HG02973 (cell line): ENCODE data around the gene SLC5A6.
A peak's percentile ranks its signal among the peaks of the same experiment; 100 is the strongest.

Experiments
- ATAC-seq: cut with Tn5 transposase; IDR thresholded peaks from one replicate; pipeline ENCODE4 v1.9.1; 2021; ENCODE audit warnings: moderate library complexity; ENCODE audit not compliant: unreplicated experiment

SLC5A6 gene

DNA sequence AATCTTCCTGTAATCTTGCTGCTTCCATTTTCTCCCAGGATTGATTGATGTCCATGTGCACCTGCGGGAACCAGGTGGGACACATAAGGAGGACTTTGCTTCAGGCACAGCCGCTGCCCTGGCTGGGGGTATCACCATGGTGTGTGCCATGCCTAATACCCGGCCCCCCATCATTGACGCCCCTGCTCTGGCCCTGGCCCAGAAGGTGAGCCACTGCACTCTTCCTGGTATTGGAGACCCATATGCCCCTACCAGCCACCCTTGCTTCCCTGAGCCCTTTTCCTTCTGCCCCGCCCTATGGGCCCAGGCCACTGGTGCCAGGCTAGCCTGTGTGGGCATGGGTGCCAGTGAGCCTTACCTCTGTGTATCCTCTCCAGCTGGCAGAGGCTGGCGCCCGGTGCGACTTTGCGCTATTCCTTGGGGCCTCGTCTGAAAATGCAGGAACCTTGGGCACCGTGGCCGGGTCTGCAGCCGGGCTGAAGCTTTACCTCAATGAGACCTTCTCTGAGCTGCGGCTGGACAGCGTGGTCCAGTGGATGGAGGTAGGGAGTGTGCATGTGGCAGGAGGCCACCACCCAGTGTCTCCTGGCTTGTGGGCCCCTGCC, 25.4 kb upstream of the SLC5A6 start:
- ATAC-seq: no peak

DNA sequence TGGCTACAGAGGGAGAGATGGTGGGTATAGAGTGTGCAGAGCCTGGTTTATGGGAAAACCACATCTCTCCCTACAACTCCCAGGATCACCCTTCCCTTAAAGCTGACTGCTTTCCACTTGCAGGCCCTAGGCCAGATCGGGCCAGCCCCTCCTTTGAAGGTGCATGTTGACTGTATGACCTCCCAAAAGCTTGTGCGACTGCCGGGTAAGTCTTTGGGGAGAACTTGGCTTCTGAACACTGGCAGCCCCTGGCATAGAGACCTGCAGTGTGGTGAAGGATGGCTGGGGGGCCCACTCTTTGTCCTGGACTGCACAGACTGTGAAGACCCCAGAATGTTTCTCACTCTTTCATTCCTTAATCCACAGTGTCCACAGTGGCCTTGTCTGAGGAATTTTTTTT, 24.6 kb upstream of the SLC5A6 start:
- ATAC-seq: no peak

DNA sequence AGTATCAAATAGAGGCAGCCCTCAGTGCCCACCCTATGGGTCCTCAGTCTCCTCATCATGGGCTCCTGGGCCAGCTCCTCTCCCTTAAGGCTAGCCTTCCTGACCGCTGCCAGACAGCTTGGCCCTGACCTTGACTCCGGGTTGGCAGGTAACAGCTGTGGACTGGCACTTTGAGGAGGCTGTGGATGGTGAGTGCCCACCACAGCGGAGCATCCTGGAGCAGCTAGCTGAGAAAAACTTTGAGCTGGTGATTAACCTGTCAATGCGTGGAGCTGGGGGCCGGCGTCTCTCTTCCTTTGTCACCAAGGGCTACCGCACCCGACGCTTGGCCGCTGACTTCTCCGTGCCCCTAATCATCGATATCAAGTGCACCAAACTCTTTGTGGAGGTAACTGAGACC, 24.1 kb upstream of the SLC5A6 start:
- no peak for ATAC-seq

DNA sequence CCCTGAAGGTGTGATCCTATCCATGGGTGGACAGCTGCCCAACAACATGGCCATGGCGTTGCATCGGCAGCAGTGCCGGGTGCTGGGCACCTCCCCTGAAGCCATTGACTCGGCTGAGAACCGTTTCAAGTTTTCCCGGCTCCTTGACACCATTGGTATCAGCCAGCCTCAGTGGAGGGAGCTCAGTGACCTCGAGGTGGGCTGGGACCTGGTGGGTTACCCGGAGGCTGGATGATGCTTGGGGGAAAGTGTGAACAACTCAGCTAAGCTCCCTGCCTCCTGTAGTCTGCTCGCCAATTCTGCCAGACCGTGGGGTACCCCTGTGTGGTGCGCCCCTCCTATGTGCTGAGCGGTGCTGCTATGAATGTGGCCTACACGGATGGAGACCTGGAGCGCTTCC, 21.3 kb upstream of the SLC5A6 start:
- ATAC-seq: no peak

DNA sequence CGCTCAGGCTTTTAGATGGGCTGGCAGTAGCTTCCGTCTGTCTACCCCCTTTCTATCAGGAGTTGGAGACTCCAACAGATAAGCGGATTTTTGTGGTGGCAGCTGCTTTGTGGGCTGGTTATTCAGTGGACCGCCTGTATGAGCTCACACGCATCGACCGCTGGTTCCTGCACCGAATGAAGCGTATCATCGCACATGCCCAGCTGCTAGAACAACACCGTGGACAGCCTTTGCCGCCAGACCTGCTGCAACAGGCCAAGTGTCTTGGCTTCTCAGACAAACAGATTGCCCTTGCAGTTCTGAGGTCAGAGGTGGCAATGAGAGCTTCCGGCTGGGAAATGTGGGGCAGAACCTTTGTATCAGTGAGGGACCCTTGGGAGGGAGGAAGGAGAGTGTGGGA, 19.9 kb upstream of the SLC5A6 start:
- ATAC-seq: no peak

DNA sequence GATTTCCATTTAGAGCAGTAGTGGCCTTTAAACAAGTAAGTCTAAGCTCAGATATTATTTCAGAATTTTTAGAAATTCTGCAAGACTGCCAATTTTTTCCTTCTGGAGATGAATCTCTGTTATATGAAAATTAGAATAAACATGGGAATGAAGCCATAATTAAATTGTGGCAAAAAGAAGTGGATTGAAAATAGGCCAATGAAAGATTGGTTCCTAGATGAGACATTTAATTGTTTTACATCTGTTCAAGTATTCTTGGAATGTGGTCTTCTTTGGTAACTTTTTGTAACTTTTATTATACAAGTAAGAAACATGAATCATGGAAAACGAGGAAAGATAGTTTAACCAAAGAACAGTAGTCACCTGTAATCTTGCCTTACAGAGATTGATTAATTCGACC, 15.4 kb upstream of the SLC5A6 start:
- ATAC-seq: no peak

DNA sequence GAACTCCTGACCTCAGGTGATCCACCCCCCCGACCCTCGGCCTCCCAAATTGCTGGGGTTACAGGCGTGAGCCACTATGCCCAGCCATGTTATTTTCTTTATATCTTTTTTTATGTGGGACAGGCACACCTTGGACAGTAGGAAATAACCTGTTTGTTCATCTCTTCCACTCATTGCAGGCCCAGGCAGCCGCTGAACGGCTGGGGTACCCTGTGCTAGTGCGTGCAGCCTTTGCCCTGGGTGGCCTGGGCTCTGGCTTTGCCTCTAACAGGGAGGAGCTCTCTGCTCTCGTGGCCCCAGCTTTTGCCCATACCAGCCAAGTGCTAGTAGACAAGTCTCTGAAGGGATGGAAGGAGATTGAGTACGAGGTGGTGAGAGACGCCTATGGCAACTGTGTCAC, 13.5 kb upstream of the SLC5A6 start:
- ATAC-seq: no peak

DNA sequence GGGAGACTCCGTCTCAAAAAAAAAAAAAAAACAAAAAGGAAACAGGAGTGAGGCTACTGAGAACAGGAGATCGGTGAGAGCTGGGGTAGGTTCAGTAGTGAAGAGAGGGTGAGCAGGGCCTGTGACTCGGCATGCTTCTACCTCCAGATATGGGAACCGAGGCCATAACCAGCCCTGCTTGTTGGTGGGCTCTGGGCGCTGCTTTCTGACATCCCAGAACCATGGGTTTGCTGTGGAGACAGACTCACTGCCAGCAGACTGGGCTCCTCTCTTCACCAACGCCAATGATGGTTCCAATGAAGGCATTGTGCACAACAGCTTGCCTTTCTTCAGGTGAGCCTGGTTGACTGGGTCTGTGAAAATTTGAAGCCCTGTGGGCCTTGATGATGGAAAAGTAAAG, 11.3 kb upstream of the SLC5A6 start:
- no peak for ATAC-seq

DNA sequence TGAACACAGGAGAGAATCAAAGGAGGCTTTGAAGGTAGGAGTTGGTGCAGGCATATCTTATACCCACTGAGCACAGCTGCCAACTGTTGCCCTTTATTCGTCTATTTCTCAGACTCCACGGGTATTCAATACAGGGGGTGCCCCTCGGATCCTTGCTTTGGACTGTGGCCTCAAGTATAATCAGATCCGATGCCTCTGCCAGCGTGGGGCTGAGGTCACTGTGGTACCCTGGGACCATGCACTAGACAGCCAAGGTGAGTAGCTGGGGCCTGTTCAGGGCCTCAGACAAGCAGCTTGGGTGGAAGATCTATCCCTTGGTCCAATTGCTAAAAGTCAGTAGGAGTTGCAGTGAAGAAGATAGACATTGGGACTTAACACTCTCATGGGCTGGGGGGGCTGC, 10.3 kb upstream of the SLC5A6 start:
- no peak for ATAC-seq

DNA sequence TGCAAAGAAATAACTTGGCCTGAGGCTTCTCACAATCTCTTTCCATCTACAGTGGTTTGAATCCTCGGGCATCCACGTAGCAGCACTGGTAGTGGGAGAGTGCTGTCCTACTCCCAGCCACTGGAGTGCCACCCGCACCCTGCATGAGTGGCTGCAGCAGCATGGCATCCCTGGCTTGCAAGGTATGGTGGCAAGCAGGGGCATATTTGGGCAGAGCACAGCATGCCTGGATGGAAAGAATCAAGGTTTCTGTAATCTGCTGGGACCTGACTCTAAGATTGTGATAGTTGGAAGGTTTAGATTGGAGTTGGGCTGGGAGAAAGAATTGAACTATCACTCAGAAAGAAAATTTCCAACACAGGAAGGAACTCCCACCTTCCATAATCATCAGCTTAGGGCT, 9.1 kb upstream of the SLC5A6 start:
- ATAC-seq: no peak

DNA sequence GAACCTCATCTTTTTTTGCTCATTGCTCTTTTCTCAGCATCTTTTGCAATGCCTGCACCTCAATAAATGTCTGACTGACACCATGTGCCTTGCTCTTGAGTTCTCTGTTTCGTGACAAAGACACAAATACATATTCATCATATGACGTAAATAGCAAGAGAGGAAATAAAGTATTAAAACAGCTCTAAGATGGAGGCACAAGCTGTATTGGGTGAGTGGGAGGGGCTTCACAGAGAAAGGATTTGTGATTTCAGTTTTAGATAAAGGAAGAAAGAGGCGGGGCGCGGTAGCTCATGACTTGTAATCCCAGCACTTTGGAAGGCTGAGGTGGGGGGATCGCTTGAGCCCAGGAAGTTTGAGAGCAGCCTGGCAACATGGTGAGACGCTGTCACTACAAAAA, 8.0 kb upstream of the SLC5A6 start:
- no peak for ATAC-seq

DNA sequence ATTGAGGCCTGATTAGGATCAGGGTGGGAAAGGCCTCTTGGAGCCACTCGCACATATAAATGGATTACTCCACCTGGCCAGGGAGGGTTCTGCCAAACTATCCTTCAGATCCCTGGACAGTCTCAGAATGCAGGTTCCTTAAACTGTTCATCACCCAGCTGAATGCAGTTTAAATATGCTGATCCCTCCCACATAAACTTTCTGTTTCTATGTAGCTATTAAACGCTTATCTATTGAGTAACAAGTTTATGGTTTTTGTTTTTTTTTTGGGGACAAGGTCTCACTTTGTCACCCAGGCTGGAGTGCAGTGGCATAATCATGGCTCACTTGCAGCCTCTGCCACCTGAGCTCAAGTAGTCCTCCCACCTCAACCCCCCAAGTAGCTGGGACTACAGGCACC, 7.0 kb upstream of the SLC5A6 start:
- ATAC-seq: no peak

DNA sequence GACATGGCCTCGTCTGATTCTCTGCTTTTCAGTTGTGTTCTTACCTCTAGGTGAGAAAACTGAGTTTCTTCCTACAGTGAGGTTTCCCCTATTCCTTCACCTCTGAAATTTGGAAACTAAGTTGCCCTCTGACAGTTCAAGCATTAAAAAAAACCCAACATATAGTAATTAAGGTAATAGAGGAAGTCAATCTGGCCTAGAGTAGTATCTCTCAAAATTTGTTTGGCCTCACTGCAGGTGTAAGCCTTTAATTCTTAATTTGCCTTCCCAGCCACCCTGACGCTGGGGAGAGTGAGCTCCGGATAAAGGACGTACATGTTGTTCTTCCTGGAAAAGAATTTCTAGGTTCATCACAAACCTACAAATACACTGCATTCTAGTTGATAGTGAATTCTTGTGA, 6.5 kb upstream of the SLC5A6 start:
- ATAC-seq: no peak

DNA sequence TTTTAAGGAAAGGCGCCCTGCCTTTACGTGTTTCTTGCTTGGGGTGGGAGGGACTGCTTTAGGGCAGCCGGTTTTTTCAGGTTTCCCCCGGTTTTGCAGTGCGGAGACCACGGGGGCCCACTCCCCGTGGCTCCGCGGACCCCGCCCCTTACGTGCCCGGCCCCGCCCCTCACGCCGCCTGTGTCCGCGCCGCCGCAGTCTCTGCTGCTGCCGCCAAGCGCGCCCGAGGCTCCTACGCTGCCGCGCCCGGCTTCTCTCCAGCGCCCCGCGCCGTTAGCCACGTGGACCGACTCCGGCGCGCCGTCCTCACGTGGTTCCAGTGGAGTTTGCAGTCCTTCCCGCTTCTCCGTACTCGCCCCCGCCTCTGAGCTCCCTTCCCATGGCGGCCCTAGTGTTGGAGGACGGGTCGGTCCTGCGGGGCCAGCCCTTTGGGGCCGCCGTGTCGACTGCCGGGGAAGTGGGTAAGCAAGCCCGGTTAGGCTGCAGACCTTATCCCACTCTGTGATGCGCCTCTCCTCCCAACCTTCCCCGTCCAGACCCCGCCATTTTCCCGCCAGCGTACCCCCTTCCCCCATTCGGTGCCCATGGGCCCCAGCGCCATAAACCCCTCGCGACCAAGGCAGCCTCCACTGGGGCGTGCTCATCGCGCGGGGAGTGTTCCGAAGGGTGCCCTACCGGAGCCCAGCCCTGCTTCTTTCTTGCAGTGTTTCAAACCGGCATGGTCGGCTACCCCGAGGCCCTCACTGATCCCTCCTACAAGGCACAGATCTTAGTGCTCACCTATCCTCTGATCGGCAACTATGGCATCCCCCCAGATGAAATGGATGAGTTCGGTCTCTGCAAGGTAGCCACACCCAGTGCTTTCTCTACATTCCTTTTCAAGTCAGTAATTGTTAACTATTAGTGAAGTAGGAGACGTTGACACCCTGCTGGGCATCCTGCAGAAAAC, 5.4 kb upstream of the SLC5A6 start, which contains the start of gene CAD:
TSS of gene CAD (plus strand) at position 197 of the 949 bp plus-strand sequence. CDS start at position 380, 183 bp downstream.
- ATAC-seq: peak; percentile 66

DNA sequence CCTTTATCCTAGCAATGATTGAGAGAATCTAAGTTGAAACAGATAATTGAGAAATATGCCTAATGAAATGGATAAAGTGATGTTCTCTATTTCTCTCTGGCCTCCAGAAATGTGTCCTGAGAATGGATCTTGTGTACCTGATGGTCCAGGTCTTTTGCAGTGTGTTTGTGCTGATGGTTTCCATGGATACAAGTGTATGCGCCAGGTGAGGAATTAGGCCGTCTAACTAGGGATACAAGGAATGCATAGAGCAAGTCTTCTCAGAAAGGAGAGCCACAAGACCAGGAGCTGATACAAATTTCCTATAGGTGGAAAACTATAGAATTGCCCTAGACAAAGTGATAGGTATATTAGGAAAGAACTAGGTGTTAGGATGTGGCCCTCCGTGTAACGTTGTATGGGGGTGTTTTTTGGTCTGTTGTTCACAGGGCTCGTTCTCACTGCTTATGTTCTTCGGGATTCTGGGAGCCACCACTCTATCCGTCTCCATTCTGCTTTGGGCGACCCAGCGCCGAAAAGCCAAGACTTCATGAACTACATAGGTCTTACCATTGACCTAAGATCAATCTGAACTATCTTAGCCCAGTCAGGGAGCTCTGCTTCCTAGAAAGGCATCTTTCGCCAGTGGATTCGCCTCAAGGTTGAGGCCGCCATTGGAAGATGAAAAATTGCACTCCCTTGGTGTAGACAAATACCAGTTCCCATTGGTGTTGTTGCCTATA, 4.5 kb upstream of the SLC5A6 start:
- ATAC-seq: no peak

DNA sequence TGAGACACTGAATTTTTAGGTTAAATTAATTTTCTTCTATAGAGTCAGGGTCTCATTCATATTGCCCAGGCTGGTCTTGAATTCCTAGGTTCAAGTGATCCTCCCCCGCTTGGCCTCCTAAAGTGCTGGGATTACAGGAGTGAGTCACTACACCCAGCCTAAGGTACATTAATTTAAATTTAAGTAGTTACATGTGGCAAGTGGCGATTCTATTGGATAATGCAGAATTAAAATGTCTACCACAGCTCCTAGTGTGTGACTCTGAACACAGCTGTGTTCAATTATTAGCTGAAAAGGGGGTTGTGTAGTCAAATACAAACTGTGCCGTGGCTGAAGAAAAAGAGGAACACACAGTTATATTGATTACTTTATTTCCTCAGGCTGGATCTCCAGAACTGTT, 2.9 kb upstream of the SLC5A6 start:
- no peak for ATAC-seq

DNA sequence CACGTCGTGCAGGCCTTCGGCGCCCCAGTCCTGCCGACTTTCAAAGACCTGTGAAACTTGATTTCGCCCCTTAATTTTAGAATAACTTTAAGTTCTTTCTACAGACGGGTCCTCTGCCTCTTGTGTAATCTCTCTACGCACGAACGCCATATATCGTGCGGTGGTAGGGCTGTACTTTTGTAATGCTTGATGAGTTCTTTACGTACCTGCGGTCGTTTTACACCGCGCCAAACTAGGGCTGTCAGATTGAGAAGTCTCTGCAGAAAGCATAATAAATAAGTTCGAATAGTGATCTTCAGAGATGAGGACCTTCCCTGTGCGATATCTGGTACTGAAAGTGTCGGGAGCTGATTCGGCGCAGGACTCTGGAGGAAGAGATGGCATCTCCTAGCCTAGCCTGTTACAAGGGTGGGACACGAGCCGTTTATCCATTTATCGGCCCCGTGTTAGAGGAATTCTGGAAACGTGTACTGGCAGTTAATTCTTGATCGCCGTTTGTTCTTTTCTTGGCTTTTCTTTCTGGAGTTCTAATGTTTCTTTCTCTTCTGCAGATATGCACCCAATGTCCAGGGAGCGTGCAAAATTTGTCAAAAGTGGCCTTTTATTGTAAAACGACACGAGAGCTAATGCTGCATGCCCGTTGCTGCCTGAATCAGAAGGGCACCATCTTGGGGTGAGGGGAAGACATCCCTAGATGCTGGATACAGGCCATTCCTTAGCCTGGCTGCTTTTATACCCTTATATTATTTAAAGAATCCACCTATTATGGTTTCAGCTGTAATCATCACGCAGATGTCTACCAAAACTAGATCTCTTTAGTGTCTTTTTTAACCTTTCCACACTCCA, 781 bp upstream of the SLC5A6 start:
- peak; percentile 11 for ATAC-seq

DNA sequence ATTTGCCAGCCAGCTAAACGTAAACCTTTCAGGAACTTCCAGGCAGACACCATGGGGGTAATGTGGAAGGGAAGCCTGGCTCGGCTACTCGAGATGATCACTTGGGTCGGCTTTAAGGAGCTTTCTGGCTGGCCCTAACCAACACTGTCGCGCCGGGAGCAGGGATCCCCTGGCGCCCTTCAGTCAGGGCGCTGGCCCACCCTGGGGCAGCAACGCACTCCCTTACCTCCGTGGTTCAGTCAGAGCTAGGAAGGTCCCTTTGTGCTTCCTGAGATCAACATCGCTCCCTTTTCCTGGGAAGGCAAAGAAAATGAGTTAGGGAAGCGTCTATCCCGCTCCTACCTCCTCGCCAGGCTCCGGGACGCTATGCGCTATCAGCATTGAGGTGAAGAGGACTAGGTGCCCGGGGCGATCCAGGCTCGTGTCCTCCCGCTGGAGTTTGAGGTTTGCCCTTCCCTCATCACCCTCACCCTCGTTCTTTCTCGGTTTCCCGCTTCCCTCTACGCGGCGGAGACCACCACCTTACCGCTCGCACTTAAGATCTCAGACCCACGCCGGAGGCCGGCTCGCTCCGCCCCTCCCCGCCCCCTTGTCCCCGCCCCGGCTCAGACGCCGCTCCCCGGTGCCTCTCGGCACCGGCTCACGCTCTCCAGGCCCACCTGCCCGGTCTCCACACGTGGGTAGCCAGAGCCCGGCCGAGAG, 676 bp downstream of the SLC5A6 start:
- ATAC-seq: peak; percentile 56

DNA sequence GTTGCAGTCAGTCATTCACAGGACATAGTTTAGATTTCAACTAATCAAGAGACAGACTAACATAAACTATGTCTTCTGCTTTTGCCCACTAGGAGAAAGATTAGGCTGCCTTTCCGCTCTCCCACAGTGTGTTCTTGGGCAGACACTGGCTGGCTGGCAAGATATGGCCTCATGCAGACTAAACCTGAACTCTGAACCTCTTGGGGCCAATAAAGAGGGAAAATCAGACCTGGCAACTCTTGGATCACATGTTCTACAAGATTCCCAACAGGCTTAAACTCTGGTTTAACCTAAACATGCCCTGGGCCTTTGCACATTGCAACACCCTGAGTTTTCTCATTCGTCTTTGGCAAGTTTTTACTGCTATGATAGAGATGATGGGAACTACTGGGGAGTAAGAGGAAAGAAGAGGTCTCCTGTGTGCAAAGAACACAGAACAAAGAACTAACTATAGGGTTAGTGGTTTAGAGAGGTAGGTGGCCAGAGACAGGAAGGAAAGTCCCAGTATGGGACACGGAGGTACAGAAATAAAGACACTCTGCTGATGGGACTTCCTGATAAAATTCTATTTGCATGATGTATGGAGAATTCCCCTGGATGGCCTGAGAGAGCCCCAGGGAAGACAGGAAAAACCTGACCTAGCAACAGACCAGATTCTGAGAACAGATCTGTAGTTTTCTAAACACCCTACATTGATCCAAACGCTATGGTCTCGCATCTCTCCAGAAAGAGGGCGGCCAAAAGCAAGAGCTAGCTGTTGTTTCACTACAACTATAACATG, 2.3 kb downstream of the SLC5A6 start:
- no peak for ATAC-seq
